Sigmoid colon (tissue), 4 donors: Measurements from ENCODE around the gene ATP12A.

Experiments
- POLR2AphosphoS5 ChIP-seq, 4 donors: sonication (generic); formaldehyde crosslinking; IDR thresholded peaks; one replicate each; pipeline ENCODE4 v1.6.1; 2017; ENCODE audit warnings: antibody characterized with exemption in 4 of 4
- TF ChIP-seq, protein P1 (sequence below), 4 experiments: fragments of 450-650 bp in 3 of 4; fragments of 200-600 bp in 1 of 4; IDR thresholded peaks; one replicate each; pipeline ENCODE4 v1.5.1; 2016 to 2019; ENCODE audit warnings: antibody characterized with exemption in 4 of 4, mild to moderate bottlenecking in 3 of 4, moderate library complexity in 2 of 4

- TF ChIP-seq POLR2AphosphoS5 (IDR thresholded peaks at IDR 0.05) = no peak
- TF ChIP-seq, protein P1, sequence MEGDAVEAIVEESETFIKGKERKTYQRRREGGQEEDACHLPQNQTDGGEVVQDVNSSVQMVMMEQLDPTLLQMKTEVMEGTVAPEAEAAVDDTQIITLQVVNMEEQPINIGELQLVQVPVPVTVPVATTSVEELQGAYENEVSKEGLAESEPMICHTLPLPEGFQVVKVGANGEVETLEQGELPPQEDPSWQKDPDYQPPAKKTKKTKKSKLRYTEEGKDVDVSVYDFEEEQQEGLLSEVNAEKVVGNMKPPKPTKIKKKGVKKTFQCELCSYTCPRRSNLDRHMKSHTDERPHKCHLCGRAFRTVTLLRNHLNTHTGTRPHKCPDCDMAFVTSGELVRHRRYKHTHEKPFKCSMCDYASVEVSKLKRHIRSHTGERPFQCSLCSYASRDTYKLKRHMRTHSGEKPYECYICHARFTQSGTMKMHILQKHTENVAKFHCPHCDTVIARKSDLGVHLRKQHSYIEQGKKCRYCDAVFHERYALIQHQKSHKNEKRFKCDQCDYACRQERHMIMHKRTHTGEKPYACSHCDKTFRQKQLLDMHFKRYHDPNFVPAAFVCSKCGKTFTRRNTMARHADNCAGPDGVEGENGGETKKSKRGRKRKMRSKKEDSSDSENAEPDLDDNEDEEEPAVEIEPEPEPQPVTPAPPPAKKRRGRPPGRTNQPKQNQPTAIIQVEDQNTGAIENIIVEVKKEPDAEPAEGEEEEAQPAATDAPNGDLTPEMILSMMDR (IDR thresholded peaks at IDR 0.05) = no peak
Measured at GRCh38 chr13:24746618-24747247, 66.5 kb downstream of the ATP12A start.
